HG03558 (cell line): ENCODE measurements around the gene TUB.

ENCODE experiments used
- ATAC-seq: cut with Tn5 transposase; IDR thresholded peaks from one replicate; pipeline ENCODE4 v1.9.1; 2021; ENCODE audit warnings: moderate number of reproducible peaks; ENCODE audit not compliant: unreplicated experiment; ENCODE audit errors: extremely low read depth

The TUB gene

GRCh38 chr11:8080674-8081590 is at the start of gene TUB:
Gene TUB, plus strand, starts transcription at chr11:8081211. Its CDS starts 300 bp downstream, at chr11:8081511.
- ATAC-seq = no peak

- no peak for ATAC-seq
These were observed 49.5 kb upstream of the TUB start for GRCh38 chr11:8031248-8032115.

- ATAC-seq = no peak
These were observed 48.9 kb upstream of the TUB start for GRCh38 chr11:8032122-8032521.

- no peak for ATAC-seq
These were observed 48.3 kb upstream of the TUB start for GRCh38 chr11:8032576-8033304.

GRCh38 chr11:8033305-8034105 is 47.5 kb upstream of the TUB start:
- ATAC-seq = no peak

- ATAC-seq = no peak
These were observed 46.9 kb upstream of the TUB start for GRCh38 chr11:8034106-8034585.

GRCh38 chr11:8034604-8035190 is 46.3 kb upstream of the TUB start:
- no peak for ATAC-seq

GRCh38 chr11:8035200-8035855 is 45.7 kb upstream of the TUB start:
- no peak for ATAC-seq

- ATAC-seq = no peak
These were observed 44.8 kb upstream of the TUB start for GRCh38 chr11:8036002-8036802.

GRCh38 chr11:8036986-8037385 is 44.0 kb upstream of the TUB start:
- no peak for ATAC-seq

- ATAC-seq = no peak
These were observed 42.6 kb upstream of the TUB start for GRCh38 chr11:8038393-8038792.

- no peak for ATAC-seq
These were observed 42.0 kb upstream of the TUB start for GRCh38 chr11:8038811-8039529.

- no peak for ATAC-seq
These were observed 41.3 kb upstream of the TUB start for GRCh38 chr11:8039530-8040260.

- no peak for ATAC-seq
These were observed 40.6 kb upstream of the TUB start for GRCh38 chr11:8040261-8040920.

- ATAC-seq = no peak
These were observed 40.1 kb upstream of the TUB start for GRCh38 chr11:8040921-8041285.

GRCh38 chr11:8041576-8041975 is 39.4 kb upstream of the TUB start:
- ATAC-seq = no peak
